ENCODE measurements around the gene SKI.

Gene SKI

DNA sequence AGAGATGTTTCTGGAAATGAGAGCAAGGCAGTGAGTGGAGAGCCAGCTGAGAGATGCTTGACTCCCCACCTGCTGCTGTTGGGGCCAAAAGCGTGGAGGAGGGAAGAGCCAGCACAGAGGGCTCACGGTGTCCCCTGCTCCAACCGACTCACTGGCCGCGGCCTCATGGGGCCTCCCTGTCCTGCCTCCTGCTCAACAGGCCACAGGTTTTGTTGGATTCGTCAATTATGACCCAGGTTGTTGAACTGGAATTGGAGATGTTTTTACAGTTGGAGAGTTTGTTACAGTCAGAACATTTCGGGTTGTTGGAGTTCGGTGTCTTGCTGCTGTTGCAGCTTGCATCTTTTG is 21.4 kb downstream of the SKI start:
- ATAC-seq (ENCODE audit: insufficient read depth, low read depth) (no peak), DNase-seq (no peak)
- H3K9ac ChIP-seq (ENCODE audit: low read depth, low read length), result no peak overlapping the region
- no peak overlapping the region; the same call in 1 of the 2 replicates for H3K27ac ChIP-seq (ENCODE audit: low read length)
- H2AFZ ChIP-seq (ENCODE audit: low read depth, low read length), result no peak overlapping the region
- peaks cover 5% of the 10 kb centered on the region; the same call in 1 of the 2 replicates for H3K36me3 ChIP-seq (ENCODE audit: insufficient read depth, low read length)
- H3K79me2 ChIP-seq (ENCODE audit: insufficient read depth, low read length), result peaks cover 91% of the 10 kb centered on the region
- no peaks in the 10 kb centered on the region for H3K27me3 ChIP-seq (ENCODE audit: insufficient read depth, low read length, poor library complexity)
- peaks cover 5% of the 10 kb centered on the region for H3K9me3 ChIP-seq (ENCODE audit: insufficient read depth, low read length, severe bottlenecking)
- peaks cover 52% of the 10 kb centered on the region for H4K20me1 ChIP-seq (ENCODE audit: insufficient read depth, low read length)
- H3K4me1 ChIP-seq (ENCODE audit: insufficient read depth, low read length), result peaks cover 2% of the 10 kb centered on the region; the same call in 1 of the 2 replicates
- TF ChIP-seq, protein P1, sequence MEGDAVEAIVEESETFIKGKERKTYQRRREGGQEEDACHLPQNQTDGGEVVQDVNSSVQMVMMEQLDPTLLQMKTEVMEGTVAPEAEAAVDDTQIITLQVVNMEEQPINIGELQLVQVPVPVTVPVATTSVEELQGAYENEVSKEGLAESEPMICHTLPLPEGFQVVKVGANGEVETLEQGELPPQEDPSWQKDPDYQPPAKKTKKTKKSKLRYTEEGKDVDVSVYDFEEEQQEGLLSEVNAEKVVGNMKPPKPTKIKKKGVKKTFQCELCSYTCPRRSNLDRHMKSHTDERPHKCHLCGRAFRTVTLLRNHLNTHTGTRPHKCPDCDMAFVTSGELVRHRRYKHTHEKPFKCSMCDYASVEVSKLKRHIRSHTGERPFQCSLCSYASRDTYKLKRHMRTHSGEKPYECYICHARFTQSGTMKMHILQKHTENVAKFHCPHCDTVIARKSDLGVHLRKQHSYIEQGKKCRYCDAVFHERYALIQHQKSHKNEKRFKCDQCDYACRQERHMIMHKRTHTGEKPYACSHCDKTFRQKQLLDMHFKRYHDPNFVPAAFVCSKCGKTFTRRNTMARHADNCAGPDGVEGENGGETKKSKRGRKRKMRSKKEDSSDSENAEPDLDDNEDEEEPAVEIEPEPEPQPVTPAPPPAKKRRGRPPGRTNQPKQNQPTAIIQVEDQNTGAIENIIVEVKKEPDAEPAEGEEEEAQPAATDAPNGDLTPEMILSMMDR (IDR thresholded peaks at IDR 0.05; ENCODE audit: borderline replicate concordance, extremely low read depth, low read length, poor library complexity, severe bottlenecking), result no peak
- TF ChIP-seq EZH2 (IDR thresholded peaks at IDR 0.05; ENCODE audit: borderline replicate concordance, low read depth, low read length, severe bottlenecking), result no peak
- H3K4me2 ChIP-seq (ENCODE audit: insufficient read depth, low read length), result no peak overlapping the region
- H3K4me3 ChIP-seq (ENCODE audit: low read depth in 1 of 2, low read length in 2 of 2), result no peak overlapping the region

DNA sequence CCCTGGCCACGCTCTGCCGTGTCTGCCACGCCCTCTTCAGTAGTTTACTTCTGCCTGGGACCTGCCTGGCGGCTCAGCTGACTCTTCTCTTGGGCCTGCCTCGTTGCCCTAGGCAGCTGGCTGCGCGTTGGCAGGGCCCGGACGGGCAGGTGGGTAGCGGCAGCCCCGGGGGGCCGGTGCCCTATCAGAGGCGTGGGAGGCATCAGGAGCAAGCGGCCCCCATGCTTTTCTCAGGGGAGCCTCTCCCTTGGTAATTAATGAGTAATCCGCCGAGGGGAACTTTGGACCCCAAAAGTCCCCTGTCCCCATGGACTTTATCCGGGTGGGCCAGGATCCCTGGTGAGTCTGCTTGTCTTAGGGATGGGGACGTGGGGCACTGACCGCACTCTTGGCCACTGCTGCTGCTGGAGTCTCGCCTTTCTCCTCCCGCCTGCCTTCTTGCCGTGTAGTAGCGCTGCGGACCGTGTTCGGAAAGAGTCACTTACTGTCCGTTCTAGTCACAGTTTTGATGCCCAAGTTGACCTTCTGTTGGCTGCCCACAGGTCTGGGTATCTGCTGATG is 22.7 kb downstream of the SKI start:
- DNase-seq (no peak), ATAC-seq (ENCODE audit: insufficient read depth, low read depth) (no peak)
- H3K9me3 ChIP-seq (ENCODE audit: insufficient read depth, low read length, severe bottlenecking), result peaks cover 18% of the 10 kb centered on the region
- H2AFZ ChIP-seq (ENCODE audit: low read depth, low read length), result no peak overlapping the region
- no peak overlapping the region for H3K4me2 ChIP-seq (ENCODE audit: insufficient read depth, low read length)
- peaks cover 52% of the 10 kb centered on the region for H4K20me1 ChIP-seq (ENCODE audit: insufficient read depth, low read length)
- peaks cover 9% of the 10 kb centered on the region; the same call in 1 of the 2 replicates for H3K36me3 ChIP-seq (ENCODE audit: insufficient read depth, low read length)
- H3K79me2 ChIP-seq (ENCODE audit: insufficient read depth, low read length), result peaks cover 90% of the 10 kb centered on the region
- H3K27me3 ChIP-seq (ENCODE audit: insufficient read depth, low read length, poor library complexity), result no peaks in the 10 kb centered on the region
- peaks cover 13% of the 10 kb centered on the region; the same call in 1 of the 2 replicates for H3K4me1 ChIP-seq (ENCODE audit: insufficient read depth, low read length)
- no peak overlapping the region for H3K9ac ChIP-seq (ENCODE audit: low read depth, low read length)
- no peak overlapping the region for H3K27ac ChIP-seq (ENCODE audit: low read length)
- no peak for TF ChIP-seq EZH2 (IDR thresholded peaks at IDR 0.05; ENCODE audit: borderline replicate concordance, low read depth, low read length, severe bottlenecking)
- TF ChIP-seq, protein P1 (IDR thresholded peaks at IDR 0.05; ENCODE audit: borderline replicate concordance, extremely low read depth, low read length, poor library complexity, severe bottlenecking), result no peak
- H3K4me3 ChIP-seq (ENCODE audit: low read depth in 1 of 2, low read length in 2 of 2), result no peak overlapping the region

DNA sequence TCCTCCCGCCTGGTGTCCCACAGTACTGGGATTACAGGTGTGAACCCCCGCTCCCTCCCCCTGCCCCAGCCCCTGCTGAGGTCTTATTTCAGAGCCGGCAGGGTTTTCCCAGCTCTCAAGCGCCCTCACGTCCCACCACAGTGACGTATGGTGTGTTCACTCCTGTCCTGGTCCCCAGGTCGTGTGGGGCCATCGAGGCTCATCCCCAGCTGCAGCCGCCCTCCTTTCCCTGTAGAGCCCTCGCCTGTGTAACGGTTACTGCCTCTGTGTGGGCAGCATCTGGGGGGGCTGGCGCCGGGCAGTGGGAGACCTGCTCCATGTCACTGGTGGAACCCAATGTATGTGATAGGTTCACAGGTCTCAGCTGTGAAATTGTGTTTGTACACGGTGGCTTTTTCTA is 23.2 kb downstream of the SKI start:
- H3K27ac ChIP-seq (ENCODE audit: low read length), result no peak overlapping the region
- no peaks in the 10 kb centered on the region for H3K27me3 ChIP-seq (ENCODE audit: insufficient read depth, low read length, poor library complexity)
- H3K9me3 ChIP-seq (ENCODE audit: insufficient read depth, low read length, severe bottlenecking), result peaks cover 19% of the 10 kb centered on the region
- H2AFZ ChIP-seq (ENCODE audit: low read depth, low read length), result no peak overlapping the region
- ATAC-seq (ENCODE audit: insufficient read depth, low read depth) (no peak), DNase-seq (no peak)
- peaks cover 9% of the 10 kb centered on the region; the same call in 1 of the 2 replicates for H3K36me3 ChIP-seq (ENCODE audit: insufficient read depth, low read length)
- H3K4me1 ChIP-seq (ENCODE audit: insufficient read depth, low read length), result peaks cover 15% of the 10 kb centered on the region; the same call in 1 of the 2 replicates
- no peak overlapping the region for H3K4me3 ChIP-seq (ENCODE audit: low read depth in 1 of 2, low read length in 2 of 2)
- H3K79me2 ChIP-seq (ENCODE audit: insufficient read depth, low read length), result peaks cover 85% of the 10 kb centered on the region
- H4K20me1 ChIP-seq (ENCODE audit: insufficient read depth, low read length), result peaks cover 49% of the 10 kb centered on the region
- no peak overlapping the region for H3K4me2 ChIP-seq (ENCODE audit: insufficient read depth, low read length)
- TF ChIP-seq, protein P1 (IDR thresholded peaks at IDR 0.05; ENCODE audit: borderline replicate concordance, extremely low read depth, low read length, poor library complexity, severe bottlenecking), result no peak
- TF ChIP-seq EZH2 (IDR thresholded peaks at IDR 0.05; ENCODE audit: borderline replicate concordance, low read depth, low read length, severe bottlenecking), result no peak
- H3K9ac ChIP-seq (ENCODE audit: low read depth, low read length), result no peak overlapping the region
